CD4-positive, alpha-beta T cell treated with Interleukin-17A for 1 hour (primary cell): ENCODE results near the gene DNAH17.

Source experiments
- DNase-seq: peaks from one replicate; pipeline ENCODE4 v3.0.0-alpha.2; 2020

The DNAH17 gene

GRCh38 chr17:78493853-78494695 lies 83.1 kb downstream of the DNAH17 start:
- DNase-seq, result no peak

GRCh38 chr17:78493450-78493849 lies 83.7 kb downstream of the DNAH17 start:
- DNase-seq, result no peak

DNA sequence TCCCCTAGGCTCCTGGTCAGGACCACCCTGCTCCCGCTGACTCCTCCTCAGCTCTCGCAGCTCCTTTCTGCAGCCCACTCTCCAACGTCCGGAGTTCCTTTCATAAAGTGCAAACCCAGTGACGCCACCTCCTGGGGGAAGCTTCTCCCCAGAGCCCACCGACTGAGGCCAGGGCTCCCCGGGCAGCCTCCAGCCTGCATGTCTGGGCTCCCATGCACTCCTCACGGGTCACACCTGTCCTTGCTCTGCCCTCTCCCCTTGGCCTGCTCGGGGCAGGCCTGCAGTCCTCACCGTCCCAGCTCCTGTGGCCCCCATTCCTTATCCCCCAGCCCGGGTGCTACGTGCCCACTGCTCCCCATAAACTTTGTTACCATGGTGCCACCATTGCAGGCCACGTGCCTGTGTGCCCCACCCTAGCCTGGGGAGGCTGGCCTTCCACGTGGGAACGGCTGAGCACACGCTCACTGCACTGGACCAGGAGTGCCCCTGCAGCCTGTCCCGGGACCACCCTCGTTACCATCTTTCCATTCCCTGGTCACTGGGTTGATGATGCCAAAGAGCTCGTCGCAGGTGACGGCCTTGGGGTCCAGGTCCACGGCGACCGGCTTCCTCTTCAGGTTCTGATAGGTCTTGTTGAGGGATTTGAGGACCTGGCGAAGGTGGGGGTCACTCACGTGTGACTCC lies 84.9 kb downstream of the DNAH17 start:
- DNase-seq, result no peak

DNA sequence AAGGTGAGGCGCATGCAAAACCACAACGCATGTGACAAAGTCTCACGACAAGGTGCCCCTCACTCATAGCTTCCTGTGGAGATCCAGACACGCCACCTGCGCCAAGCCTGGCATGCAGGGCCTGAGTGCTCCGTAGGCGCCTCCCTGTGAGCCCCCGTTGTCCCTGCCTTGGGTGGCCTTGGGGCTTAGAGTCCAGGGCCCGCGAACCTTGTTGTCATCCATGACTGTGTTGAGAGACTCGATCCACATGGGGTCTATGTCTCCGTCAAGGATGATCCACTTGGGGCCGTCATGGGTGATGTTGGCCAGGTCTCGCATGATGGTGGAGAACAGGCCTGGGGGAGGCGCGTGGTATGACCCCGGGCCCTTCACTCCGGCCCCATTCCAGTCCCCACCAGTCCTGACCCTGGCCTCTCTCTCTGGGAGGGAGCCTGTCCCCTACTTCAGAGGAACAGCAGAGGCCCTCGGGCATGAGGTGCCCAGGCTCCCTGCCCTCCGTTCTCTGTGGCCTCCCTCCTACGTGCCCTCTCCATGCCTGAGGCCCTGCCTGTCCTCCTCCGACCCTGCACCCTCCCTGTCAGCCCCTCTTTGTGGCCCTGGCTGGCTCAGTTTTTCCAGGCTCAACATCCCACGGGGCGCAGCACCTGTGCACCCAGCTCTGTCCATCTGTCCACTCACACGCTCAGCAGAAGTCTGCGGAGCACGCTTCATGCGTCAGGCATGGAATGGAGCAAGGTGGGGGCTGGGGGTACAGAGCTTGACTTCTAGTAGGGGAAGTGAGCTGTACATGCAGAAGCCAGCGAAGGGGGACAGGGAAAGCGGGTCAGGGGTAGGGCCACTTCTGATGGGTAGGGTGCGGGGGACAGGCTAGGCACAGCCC lies 85.7 kb downstream of the DNAH17 start:
- no peak for DNase-seq

DNA sequence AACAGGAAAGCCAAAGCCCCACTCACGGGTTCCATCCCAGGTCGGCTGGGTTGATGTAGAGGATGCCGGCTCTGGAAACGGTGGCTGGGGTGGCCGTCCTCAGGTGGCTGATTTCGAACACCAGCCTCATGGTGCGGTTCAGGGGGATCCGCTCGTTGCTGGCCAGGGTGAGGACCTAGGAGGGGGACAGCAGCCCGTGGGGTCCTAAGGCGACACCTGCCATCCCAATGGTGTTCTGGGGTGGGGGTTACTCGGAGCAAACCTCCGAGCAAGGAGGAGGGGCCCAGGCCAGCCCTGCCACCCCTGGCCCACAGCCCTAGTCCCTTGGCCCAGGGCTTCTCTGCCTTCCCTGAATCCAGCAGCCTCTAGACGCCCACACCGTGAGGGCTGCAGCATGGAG lies 86.5 kb downstream of the DNAH17 start:
- no peak for DNase-seq

GRCh38 chr17:78490156-78490555 lies 87.0 kb downstream of the DNAH17 start:
- DNase-seq, result no peak

DNA sequence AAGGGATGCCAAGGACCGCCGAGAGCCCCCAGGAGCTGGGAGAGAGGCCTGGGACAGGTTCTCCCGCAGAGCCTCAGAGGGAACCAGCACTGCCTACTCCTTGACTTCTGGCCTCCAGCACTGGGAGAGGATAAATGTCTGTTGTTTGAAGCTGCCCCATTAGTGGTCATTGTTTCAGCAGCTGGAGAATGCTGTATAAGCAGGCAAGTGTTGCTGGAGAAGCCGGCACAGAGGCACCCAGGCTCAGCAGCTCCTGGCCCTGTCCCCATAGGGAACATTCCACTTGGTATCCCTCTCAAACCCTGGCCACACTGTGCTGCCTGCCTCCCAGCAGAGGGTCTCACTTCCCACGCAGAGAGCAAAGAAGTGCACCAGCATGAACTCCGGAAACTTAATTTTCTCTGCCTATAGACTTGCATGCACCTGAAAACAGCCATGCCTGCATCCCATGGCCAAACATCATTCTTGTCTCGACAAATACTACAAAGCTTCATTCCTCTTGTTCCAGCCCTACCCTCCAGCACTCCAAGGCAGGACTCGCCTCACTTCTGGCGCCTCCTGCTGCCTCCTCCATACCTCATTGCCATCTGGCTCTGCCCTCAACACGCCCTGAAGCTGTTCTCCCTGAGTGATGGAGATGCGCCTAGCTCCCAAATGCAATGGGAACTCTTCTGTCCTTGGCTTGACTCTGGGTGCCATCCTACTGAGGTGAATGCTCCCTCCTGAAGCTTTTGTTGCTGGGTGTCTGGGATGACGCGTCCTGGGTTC lies 88.1 kb downstream of the DNAH17 start:
- DNase-seq, result no peak

DNA sequence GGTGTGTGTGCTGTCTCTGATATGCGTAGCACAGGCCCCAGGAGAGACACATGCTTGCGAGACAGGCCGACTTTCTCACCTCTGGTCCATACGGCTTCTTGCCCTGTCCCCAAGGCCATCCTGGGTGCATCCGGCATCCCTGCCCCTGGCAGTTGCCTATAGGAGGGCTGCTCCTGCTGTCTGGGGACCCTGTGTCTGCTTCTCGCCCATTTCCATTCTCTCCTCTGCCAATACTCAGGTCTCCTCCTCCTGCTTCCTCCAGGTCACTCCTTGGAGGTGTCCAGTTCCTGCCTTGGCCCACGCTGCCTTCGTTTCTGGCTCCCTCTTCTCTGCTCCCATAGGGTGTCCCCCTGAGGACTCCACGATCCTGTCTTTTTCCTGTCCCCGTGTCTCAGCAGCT lies 89.0 kb downstream of the DNAH17 start:
- no peak for DNase-seq

- no peak for DNase-seq
These were observed 90.1 kb downstream of the DNAH17 start for GRCh38 chr17:78486946-78487680.

DNA sequence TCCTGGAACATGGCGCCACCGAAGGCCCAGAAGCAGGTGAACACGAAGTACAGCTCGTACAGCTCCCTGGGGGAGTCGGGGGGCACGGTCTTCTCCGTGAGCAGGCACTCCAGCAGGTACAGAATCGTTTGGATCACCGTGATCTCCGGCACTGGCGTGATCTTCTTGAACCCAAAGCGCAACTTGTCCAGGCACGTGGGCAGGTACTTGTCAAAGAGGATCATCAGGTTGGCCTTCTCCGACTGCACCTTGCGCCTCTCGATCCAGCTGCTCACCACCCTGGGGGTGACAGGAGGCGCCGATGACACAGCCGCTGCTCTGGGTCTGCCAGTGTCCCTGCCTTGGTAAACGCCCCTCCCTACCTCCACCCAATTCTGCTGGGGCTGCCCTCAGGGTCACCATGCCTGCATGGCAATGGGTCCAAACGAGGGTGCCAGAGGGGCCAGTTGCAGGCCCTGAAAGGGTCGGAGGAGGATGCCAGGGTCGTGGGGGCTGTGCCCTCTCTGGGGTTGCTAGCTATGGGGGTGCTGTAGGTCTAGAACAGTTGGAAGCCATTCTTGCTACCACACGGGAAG lies 90.9 kb downstream of the DNAH17 start:
- no peak for DNase-seq

GRCh38 chr17:78485290-78486168 lies 91.7 kb downstream of the DNAH17 start:
- DNase-seq, result no peak

GRCh38 chr17:78484271-78485246 lies 92.6 kb downstream of the DNAH17 start:
- DNase-seq, result peak; percentile 68

- no peak for DNase-seq
These were observed 97.8 kb downstream of the DNAH17 start for GRCh38 chr17:78479369-78479768.

DNA sequence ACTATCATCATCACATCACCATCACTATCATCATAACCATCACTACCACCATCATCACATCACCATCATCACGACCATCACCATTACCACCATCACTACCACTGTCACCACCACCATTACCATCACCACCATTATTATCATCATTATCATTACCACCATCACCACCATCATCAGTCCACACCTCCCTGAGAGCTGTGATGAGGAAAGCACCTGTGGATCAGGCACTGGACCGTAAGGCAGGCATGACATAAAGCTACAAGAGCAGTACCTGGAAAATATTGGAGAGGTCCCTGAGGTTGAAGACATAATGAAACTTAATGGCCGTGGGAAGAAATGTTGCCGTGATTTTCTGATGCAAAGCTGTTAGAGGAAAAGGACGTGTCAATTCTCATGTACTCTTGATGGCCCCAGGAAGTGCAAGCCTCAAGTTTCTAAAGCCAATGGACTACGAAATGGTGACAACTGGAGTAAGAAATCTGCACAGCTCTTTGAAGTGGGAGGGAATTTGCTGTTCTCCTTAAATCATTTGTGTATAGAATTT lies 98.4 kb downstream of the DNAH17 start:
- DNase-seq, result no peak

GRCh38 chr17:78477913-78478756 lies 99.1 kb downstream of the DNAH17 start:
- no peak for DNase-seq

GRCh38 chr17:78476973-78477372 lies 100.2 kb downstream of the DNAH17 start:
- DNase-seq, result no peak

- no peak for DNase-seq
These were observed 101.0 kb downstream of the DNAH17 start for GRCh38 chr17:78476149-78476548.

DNA sequence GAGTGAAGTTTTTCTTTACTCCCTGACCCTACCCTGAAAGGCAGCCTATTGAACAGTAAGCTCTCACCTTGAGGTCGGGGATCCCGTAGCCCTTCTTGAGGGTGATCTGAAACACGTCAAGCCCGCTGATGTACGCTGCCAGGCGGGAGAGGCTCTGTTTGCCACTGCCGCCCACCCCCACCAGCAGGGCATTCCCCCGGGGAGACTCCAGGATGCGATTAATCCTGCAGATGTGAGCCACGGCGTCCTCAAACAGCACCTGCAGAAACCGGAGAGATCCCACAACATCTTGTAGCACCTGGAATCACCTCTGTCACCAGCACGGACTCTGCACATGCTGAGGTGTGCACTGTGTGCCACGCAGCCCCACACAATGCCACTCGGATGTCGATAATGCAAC lies 102.0 kb downstream of the DNAH17 start:
- DNase-seq, result no peak
